IPS-NIHi11 (cell line): ENCODE data around the gene NAA15.
"Not testable (repeated sequence)": the region's sequence is repeated elsewhere in the genome, so short reads cannot be mapped to it uniquely, and the experiment has no call there.

ENCODE experiments used
- DNase-seq: peaks from one replicate; pipeline ENCODE4 v3.0.0; 2012; ENCODE audit warnings: mixed read lengths, low spot score

Gene NAA15

GRCh38 chr4:139299536-139299935 lies 1.8 kb upstream of the NAA15 start:
- DNase-seq: no peak

GRCh38 chr4:139300431-139301112 lies 733 bp upstream of the NAA15 start:
- DNase-seq: no peak

- peak; percentile 54 for DNase-seq
Measured at GRCh38 chr4:139301821-139302611, 711 bp downstream of the NAA15 start, which contains the start of gene NDUFC1. TSS of gene NDUFC1 (minus strand) at chr4:139302477. CDS start at chr4:139295798, 6,679 bp downstream.

GRCh38 chr4:139304920-139305319 lies 3.6 kb downstream of the NAA15 start:
- DNase-seq: no peak

GRCh38 chr4:139311909-139312308 lies 10.6 kb downstream of the NAA15 start:
- DNase-seq: no peak

GRCh38 chr4:139312552-139313332 lies 11.4 kb downstream of the NAA15 start:
- DNase-seq: no peak

GRCh38 chr4:139313414-139313813 lies 12.1 kb downstream of the NAA15 start:
- DNase-seq: not testable (repeated sequence)

GRCh38 chr4:139314047-139314800 lies 12.9 kb downstream of the NAA15 start:
- no peak for DNase-seq

GRCh38 chr4:139315221-139315675 lies 13.9 kb downstream of the NAA15 start:
- DNase-seq: no peak

GRCh38 chr4:139316733-139317132 lies 15.4 kb downstream of the NAA15 start:
- no peak for DNase-seq

- no peak for DNase-seq
Measured at GRCh38 chr4:139317635-139318034, 16.3 kb downstream of the NAA15 start.

- no peak for DNase-seq
Measured at GRCh38 chr4:139319571-139319970, 18.3 kb downstream of the NAA15 start.

- DNase-seq: not testable (repeated sequence)
Measured at GRCh38 chr4:139322070-139322469, 20.8 kb downstream of the NAA15 start.

- DNase-seq: not testable (repeated sequence)
Measured at GRCh38 chr4:139322541-139322940, 21.2 kb downstream of the NAA15 start.

- no peak for DNase-seq
Measured at GRCh38 chr4:139324620-139325019, 23.3 kb downstream of the NAA15 start.

GRCh38 chr4:139329665-139330200 lies 28.4 kb downstream of the NAA15 start:
- DNase-seq: peak; percentile 14

- DNase-seq: no peak
Measured at GRCh38 chr4:139330283-139330682, 29.0 kb downstream of the NAA15 start.

GRCh38 chr4:139331185-139331584 lies 29.9 kb downstream of the NAA15 start:
- no peak for DNase-seq

- DNase-seq: no peak
Measured at GRCh38 chr4:139333046-139333445, 31.7 kb downstream of the NAA15 start.

- DNase-seq: no peak
Measured at GRCh38 chr4:139337612-139338011, 36.3 kb downstream of the NAA15 start.

GRCh38 chr4:139361301-139361700 lies 60.0 kb downstream of the NAA15 start:
- no peak for DNase-seq
